ENCODE data around the gene MED13L.
"Not testable (repeated sequence)": the region's sequence is repeated elsewhere in the genome, so short reads cannot be mapped to it uniquely, and the experiment has no call there.

The MED13L gene

DNA sequence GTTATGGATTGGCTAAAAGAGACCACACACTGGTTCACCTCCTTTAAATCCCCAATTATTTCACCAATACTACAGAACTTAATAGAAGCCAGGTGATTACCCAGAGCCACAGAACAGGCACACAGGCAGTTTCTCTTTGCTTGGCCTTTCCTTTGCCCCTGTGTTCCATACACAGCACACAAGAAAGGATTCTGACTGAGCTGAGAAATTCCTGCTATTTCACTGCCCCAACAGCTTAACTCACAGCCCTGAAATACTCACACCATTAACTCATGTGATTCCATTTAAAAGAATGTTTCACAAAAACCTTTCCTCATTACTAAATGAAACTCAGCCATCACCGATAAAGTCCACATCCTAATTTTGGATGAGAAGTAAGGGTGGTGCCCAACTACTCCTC lies 133.6 kb downstream of the MED13L start:
- no peak for DNase-seq

DNA sequence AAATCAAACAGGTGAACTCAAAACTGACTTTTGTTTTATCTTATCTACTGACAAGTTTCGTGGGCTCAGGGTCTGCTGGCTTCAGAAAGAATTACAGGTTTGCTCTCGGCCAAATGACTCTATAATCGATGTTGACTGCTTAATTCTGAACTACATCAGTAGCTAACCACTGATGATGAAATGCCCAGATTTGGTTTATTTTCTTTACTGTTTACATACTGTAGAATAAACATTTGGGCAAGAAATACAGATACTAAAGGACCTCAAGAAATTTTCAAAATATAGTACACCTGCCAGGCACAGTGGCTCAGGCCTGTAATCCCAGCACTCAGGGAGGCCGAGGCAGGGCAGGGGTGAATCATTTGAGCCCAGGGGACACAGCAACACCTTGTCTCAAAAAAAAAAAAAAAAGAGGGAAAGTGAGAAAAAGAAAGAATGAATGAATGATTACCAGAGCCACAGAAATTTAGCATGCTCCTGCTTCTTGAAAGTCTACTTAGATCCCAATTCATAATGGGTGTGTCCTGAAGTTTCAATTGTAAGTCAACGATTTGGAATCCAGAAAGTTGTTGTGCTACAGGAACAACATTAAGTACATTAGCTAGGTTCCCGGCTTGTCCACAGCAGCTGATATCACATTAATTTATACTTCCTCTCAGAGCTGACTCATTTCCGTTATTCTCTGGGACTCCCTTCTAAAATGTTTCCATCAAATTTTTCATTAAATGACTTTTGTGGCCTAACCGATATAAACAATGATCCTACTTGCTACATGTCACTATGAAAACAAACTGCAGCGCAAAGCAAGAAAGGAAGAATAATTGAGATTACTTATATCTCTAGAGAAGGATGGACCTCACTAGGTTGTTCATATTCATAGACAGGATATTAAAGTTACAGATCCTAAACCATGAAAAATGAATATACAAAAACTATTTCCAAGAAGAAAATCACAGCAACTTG lies 134.3 kb downstream of the MED13L start:
- DNase-seq, result no peak

DNA sequence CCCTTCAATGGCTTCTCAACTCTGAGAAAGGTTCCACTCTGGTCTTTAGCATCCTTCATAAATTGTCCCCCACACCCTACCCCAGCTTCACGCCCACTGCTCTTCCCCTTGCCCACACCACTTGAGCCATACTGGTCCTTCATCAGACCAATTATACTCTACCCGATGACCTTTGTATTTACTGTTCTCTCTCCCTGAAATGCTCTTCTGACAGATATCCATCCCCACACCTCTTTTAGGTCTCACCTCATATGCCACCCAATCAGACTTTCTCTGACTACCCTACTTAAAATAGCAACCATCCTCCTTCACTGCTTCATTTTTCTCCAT lies 135.7 kb downstream of the MED13L start:
- no peak for DNase-seq

DNA sequence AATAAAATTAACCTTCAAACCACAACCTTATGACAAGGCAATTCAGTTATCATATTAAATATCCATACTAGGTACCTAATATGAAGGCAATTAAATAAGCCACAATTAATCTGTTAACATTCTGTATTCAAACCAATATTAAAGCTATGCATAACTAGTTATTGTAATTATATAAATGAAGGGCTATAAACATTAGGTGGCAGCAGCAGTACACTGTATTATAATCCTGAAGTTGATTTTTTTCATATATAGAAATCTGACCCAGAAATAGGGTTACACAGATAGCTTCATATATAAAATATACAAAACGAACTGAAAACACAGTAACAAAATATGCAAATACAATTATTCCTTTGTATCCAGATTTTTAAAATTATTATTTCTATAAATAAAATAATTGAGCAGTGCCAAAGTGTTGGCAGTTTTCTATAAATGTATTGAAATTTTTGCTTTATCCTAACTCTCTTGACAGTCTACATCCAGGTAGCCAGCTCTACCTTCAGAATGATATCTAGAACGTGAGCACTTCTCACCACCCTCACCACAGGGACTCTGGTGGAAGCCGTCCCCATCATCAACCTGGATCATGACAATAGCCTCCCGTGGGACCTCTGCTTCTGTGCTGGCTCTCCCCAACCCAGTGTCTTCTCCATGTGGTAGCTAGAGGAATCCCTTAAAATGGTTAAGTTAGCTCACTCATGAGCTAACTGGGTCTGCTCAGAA lies 136.2 kb downstream of the MED13L start:
- DNase-seq, result no peak

DNA sequence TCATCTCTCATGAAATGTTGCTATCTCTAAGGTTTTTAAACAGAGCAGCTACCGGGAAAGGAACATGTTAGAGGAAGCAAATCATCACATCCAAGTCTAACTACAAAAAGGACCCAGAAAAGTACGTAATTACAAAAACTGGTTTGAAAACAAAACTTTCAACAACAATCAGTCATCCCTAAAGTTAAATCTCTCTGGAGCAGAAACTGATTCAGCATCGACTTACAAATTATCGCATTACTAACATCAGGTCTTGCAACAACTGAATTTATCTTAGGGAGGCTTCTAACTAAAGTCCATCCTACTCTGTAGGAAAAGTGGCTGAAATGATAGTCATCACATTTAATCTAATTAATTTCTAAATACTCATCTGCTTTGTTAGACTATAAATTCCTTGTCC lies 137.0 kb downstream of the MED13L start:
- DNase-seq, result no peak

DNA sequence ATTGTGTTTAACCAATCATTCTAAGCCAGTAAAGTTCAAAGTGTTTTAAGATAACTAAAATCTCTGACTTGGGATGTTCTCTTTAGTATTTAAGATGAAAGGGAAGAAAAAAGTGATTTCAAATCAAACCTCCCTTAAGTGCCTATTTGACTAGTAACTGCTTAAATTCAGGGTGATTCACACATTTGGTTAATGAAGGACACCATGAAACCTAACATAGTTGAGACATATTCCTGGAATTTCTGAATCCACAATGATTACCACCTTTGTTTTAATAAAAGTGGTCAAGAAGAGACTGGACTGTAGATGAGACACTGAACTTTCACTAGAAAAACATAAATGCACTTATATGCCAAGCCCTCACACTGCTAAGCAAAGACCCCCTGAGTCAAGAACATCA lies 138.7 kb downstream of the MED13L start:
- DNase-seq, result no peak

DNA sequence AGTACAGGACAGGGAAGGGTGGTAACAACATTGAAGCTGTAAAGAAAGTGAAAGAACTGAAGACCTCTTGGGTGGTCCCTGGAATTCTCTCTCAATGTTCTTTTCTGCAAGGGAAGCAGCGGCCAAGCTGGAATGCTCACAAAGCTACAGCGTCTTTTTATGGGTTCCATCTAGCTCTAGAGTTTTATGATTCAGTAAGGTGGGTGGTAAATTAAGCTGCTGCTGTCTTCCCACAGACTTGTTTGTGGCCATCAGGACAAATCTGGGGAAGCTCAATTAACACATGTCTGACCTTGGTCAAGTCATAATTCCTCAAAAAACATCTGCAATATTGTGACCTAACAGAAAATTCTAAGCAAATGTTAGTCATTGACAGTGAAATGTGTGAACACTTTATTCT lies 139.1 kb downstream of the MED13L start:
- DNase-seq, result no peak

DNA sequence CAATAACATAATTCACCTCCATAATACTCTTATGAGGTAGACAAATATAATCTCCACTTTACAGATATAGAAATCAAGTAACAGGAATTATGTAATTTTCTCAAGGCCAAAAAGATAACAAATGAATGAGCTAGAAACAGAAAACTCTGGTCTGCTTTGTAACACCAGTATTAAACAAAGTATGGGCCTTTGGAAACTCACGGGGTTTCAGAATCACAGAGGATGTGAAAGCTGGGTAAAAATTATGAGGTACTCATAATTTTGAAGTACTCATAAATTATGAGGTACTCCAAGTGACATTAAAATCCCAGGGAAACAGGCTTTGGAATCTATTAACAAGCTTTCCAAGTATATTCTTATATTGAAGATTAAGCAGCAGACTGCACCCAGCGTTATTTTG lies 140.2 kb downstream of the MED13L start:
- DNase-seq, result no peak

DNA sequence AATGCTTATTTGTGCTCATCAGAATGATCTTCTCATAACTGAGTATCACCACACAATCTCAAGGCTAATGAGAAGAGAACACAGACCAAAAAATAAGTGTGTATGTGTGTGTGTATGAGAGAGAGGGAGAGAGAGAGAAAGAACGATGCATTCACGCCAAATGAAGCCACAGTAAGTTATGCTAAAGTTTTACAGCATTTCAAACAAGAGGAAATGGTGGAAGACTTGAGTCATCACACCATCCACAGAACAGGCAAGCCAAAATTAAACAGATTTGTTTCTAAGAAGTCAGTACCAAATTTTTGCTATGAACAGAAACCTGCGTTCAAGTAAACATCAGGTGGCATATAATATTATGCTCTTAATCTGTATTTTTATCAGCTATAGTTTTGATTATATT lies 141.2 kb downstream of the MED13L start:
- DNase-seq, result no peak

DNA sequence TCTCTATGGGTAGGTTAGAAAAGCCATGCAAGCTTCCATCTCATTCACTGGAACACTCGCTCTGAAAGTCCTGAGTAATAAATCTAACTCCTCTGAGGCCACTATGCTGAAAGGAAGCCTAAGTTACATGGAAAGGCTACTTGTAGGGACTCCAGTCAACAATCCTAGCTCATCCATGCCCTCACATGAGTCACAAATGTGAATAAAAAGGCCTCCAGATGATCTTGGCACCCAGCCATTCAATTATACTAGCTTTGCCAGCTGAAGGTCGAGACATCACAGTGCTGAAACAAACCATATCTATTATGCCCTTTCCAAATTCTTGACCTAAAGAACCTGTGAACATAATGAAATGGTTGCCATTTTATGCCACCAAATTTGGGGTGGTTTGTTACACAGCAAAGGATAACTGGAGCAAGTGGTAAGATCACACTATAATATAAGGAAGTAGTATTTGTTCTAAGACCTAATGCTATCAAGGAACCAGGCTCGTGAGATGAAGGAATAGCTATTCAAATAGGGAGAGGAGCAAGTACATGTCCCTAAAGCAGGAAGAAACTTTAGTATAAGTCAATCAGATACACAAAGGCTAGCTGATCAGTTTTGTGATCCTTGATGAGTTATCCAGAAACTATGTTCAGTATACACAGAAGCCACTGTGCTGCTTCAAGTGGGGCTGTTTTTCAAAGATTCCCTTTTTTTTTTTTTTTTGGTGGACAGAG lies 142.1 kb downstream of the MED13L start:
- no peak for DNase-seq

DNA sequence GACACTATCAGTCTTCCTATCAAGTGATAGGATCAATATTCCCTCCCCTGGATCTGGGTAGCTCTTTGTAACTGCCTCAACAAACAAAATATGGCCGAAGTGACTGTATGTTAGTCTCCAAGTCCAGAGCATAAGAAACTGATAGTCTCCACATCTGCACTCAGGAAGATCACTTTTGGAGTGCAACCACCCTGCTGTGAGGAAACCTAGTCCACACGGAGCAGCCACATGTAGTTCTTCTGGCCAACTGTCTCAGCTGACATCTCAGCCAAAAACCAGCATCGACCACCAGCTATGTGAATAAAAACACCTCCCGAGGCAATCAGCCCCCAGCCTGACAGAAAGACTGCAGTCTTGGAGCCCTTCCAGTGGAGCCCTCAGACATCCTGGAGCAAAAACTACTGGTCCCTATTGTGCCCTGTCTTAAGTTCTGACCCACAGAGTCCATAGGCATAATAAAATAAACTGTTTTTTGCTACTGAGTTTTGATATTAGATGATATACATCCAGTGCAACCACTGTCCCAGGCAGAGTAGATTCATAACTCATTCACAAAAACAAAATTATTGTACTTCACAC lies 143.8 kb downstream of the MED13L start:
- no peak for DNase-seq

DNA sequence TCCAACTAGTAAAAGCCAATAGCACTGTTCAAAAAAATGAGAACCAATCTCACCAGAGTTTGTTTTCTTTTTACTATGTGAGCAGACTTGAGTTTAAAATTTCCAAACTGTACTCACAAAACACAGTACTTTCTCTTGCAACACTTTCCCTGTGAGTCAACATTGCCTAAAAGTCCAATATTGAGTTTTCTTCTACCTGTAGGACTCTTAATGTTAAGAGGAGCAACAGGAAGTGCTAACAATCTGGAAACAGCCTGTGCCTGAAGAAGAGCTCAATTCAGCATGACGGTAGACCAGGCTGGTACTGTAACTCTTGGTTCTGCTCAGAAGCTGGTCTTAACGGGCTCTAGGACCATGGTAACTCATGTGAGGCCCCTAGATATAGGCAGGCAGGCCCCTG lies 144.3 kb downstream of the MED13L start:
- no peak for DNase-seq

DNA sequence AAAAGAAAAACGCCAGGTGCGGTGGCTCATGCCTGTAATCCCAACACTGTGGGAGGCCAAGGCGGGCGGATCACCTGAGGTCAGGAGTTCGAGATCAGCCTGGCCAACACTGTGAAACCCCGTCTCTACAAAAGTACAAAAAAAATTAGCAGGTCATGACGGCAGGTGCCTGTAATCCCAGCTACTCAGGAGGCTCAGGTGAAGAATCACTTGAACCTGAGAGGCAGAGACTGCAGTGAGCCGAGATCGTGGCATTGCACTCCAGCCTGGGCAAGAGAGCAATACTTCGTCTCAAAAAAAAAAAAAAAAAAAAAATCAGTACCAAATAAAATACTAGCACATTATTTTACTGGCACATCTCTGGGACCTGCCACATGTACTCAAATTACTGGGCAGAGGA lies 145.5 kb downstream of the MED13L start:
- not testable (repeated sequence) for DNase-seq

DNA sequence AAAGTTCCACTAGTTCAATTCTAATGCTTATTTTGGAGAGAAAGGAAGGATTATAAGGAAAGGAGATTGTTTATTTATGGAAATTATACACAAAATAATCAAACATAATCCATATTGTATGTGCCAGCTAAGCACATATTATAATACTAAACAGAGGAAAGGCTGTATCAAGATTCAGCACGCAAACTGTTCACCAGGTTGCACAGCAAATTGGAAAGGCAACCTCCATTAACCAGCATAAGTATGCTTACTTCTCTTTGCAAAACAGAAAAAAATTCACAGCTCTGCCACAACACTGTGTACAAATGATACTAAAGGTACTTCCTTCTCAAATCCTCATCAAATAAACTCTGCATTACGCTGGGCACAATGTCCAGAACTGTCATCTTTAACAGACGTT lies 146.3 kb downstream of the MED13L start:
- no peak for DNase-seq

DNA sequence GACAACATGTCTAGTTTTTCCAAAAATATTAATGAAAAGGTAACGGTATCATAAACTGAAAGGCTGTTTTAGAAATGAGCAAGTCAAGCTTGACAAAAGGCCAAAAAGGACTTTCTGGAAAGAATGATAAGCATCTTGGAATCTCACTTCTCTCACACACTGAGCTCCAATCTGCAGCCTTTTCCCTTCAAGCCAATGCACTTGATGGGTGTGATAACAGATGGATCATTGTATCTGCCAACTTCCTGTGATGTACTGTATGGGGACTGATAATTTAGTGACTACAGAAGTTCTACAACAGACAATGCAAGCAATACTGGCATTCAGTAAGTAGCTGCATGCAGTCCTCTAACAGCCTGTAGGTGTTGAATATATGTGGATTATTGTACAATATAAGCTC lies 147.1 kb downstream of the MED13L start:
- no peak for DNase-seq

DNA sequence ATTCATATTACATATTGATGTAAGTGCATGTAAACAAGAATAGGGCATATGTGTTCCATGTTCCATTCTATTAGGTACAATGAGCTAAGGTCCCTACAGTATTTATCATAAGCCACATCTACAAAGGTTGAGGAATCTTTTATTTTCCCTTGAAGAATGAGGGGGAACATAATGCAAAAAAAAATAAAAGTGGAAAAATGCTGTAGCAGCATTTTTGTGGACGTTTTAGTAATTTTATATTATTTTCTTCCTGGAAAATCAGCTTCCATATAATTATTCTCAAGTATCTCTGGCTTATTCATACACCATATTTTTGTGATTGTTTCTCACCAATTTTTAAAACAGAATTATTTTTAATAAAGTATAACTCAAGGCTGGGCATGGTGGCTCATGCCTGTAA lies 148.7 kb downstream of the MED13L start:
- no peak for DNase-seq

DNA sequence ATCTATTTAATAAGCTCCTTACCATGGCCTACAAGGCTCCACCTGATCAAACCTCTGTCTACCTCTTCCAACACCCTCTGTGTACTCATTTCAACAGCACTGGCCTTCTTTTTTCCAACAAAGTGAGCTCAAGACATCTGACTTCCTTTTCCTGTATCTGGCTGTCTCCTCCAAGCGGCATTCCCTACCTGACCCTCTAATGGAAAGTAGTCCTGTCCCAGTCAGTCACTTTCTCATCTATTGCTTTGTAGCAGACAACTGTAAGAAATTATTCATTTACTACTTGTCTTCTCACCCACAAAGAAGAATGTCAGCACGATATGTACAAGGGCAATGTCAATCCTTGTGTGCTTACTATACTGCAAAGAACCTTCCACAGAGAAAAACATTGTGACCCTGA lies 149.6 kb downstream of the MED13L start:
- DNase-seq, result no peak

DNA sequence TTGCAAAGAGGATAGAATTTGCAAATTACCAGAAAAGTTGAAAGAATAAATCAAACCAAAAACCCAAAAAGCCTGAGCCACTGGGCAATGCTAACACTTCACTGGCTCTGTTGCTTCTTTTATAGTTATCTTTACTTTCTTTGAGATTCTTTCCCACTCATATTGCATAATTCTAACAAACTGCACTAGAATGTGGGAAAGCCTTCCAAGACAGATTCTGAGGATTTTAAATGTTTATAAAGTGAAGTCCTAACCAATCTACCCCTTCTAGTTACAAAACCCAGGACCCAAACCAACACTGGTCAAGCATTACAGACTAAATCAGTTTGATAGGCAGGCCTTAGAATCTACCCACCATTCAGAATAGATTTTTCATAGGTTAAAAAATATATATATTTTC lies 150.9 kb downstream of the MED13L start:
- DNase-seq, result no peak

DNA sequence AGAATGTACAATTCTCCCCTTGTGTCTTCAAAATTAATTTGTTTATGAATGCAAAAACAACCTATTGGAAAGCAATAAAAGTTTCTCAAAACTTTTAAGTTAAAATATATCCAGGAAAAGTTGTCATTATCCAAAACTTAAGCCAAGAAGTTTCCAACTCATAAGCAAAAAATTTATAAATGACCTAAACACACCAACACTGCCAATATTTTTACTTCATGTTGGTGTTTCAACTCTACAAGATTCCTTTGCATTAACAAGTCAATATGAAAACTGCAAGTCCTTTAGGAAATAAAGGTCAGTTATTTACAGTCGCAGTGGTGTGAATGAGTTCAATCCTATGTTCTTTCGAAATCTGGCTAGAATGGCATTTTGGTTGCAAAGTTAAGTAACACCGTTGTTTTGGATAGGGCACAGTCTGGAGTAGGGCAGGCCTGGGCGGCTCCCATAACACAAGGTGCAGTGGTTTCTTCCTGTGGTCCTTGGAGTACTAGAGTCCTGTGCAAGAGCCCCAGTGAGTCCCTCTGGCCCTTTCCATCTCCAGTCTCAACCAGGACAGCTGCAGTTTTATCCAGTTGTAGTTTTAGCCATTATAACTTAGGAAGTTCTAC lies 151.4 kb downstream of the MED13L start:
- no peak for DNase-seq

DNA sequence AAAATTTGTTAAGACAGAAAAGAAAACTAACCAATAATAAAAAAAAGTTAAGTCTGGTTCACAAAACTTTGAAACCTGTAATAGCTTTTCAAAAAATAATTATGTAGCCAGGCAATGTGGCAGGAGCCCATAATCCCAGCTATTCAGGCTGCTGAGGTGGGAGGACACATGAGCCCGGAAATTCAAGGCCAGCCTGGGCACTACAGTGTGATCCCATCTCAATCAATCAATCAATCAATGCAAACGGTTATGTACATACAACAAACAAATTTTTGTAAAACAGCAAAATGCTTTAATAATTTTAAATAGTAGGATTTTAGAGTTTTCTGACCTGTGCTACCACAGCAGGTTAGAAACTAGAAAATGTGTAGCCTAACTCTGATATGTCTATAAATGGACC lies 152.4 kb downstream of the MED13L start:
- DNase-seq, result no peak

DNA sequence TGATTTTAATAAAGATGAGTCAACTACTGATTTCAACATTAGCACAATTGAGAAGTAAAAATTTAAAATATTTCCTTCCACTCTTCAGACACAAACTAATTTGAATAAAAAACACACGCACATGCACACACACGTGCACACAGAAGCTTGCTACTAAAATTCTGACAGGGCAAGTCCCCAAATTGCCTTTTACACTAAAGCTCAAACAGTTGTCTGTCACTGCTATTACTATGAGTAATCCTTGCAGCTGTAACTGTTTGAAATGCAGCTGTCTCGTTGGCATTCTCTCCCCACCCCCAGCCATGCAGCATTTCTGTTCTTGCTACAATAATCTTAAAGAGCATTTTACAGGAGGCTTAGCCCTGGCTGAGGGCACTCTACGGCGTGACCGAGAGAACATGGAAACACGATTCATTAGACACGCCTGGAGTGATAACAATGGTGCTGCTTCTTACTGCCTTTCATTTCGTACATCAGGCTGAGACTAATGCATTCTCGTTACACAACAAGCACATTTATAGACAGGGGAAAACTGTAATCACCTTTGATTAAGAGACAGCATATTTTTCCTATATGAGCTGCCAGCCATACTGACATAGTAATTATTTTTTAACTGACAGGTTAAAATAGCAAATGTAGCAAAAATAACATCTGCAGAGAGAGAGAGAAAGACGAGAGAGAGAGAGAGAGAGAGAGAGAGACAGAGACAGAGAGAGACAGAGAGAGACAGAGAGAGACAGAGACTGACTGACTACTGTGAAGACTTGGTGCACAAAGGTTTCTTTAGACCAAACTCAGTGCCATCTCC lies 153.8 kb downstream of the MED13L start:
- DNase-seq, result peak; percentile 48

DNA sequence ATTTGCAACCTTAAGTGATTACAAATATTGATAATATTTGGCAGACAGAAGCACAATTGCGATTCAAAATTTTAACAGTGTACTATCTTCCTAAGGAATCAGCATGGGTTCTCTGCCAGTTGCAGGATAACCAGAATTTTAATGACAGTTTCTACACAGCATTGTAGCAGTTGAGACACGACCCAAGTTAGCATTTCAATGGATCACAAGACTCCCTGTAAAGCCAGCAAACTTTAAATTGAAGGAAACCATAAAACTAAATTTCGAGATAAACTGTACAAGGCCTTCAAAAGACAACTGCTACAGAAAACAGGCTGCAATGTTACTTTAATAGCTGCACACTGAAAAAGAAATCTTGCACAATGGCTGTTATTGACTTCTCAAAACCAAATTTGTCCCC lies 154.9 kb downstream of the MED13L start:
- no peak for DNase-seq

Data from stimulated activated CD4-positive, alpha-beta T cell treated with anti-CD3 and anti-CD28 coated beads, Interleukin-4, amount 100 ng/mL, for 24 hours (primary cell).